GM19463 (cell line): ENCODE data around the gene ZCCHC13.
"Not testable (repeated sequence)": the region's sequence is repeated elsewhere in the genome, so short reads cannot be mapped to it uniquely, and the experiment has no call there.

ENCODE experiments used
- ATAC-seq: cut with Tn5 transposase; IDR thresholded peaks from one replicate; pipeline ENCODE4 v1.9.1; 2021; ENCODE audit warnings: mild to moderate bottlenecking, moderate library complexity; ENCODE audit not compliant: unreplicated experiment

ZCCHC13 gene

DNA sequence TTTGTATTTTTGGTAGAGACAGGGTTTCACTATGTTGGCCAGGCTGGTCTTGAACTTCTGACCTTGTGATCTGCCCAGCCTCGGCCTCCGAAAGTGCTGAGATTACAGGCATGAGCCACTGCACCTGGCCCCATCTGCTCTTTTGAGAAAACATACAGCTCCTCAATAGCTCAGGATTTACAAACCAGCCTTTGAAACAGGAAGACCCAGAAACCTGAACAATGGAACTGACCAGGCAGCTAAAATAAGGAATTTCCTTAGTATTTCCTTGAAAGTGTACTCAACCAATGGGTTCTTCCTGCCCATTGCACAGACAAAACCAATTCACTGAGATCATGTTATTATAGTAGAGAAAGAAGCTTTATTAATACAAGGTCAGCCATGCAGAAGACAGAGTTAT lies 15.3 kb downstream of the ZCCHC13 start:
- not testable (repeated sequence) for ATAC-seq

DNA sequence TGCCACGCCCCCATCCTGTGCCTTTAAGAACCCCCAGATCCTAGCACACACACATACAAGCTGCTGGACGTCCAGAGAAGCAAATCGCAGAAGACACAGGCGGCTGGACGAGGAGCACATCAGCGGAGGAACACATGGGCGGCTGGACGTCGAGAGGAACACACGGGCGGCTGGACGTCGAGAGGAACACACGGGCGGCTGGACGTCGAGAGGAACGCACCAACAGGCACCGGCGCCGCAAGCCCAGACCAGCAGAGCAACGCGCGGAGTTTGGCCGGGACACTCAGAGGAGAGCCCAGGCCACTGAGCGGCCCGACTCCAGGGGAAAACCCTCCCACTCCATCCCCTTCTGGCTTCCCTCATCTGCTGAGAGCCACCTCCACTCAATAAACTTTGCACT lies 17.2 kb downstream of the ZCCHC13 start:
- ATAC-seq, result no peak

DNA sequence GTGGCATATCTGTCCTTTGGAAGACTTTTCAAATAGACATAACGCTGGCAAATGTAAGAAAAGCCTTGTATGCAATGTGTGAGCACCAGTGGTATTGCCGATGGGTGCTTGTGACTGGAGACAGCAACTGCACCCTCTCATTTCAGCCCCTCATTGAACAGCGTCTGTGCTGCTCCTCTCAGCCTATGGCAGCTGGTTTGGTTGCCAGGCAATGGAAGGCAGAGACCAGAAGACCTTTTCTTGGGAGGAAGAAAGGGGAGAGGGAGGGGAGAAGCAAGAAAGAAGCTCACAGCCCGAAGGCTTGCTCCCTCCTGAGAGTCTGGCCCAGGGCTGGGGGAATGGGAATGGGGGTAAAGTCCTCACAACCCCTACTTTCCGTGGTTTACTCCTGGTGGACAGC lies 20.2 kb downstream of the ZCCHC13 start:
- ATAC-seq, result no peak

DNA sequence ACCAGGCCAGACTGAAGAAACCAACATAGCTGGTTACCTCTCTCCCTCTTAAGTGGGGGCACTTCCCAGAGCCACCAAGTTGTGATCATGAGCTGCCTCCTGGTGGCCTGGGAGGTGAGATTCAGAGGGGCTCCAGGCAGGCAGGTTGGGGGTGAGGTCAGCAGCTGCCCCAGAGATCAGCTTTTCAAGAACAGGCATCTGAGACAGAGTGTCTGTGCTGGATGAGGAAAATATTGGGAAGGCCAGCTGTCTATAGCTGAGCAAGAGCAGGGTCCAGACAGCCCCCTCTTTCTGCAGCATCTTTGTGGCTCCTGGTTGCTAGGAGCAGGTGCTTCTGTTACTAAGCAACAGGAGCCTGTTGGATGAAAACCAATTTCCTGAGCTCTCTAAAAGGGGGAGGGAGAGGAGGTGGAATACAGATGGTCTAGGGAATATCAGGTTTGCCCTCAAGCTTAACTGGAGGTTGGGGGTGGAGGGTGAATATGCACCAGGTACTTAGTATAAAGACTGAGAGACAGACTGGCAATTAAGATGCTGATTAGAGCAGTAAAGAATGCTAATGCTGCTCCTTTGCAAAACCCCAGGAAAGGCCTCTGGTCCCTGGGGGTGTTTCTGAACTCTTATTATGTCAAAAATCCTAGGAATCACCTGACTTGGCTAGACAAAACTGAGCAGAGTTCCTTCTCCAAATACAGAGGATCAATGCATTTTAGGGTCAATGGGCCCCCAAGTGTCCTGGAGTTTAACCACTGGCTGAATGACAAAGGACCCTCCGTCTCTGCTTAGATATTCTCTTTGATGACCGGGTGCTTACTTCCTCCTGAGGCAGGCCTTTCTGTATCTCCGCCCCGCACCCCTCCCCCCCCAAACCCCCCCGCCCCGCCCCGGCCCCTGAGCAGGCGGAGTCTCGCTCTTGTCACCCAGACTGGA lies 21.4 kb downstream of the ZCCHC13 start:
- no peak for ATAC-seq

DNA sequence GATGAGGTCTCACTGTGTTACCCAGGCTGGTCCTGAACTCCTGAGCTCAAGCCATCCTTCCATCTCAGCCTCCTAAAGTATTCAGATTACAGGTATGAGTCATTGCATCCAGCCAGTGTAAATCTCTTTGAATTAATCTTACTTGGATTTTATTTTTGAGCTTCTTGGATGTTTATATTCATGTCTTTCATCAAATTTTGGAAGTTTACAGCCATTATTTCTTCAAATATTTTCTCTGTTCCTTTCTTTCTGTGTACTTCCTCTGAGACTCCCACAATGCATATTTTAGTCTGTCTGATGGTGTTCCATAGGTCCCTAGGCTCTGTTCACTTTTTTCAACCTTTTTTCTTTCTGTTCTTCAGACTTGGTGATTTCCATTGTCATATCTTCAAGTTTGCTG lies 34.9 kb downstream of the ZCCHC13 start:
- ATAC-seq, result no peak

DNA sequence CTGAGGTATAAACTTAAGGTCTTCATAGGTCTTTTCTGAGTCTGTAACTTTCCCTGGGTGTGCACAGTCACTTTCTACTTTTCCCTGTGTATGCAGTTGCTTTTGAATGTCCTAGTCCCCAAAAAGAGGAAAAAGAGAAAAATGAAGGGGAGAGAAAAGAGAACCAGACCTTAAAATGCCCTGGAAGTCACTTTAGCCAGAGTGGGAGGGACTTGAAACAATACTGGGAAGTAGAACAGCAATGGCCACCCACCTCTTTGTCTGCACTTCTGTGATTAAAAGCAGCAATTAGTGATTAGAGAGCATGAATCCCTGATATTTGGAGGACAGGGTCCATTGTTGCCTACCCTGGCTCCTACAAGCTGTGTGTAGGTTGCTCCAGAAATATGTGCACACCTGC lies 36.1 kb downstream of the ZCCHC13 start:
- ATAC-seq, result no peak

DNA sequence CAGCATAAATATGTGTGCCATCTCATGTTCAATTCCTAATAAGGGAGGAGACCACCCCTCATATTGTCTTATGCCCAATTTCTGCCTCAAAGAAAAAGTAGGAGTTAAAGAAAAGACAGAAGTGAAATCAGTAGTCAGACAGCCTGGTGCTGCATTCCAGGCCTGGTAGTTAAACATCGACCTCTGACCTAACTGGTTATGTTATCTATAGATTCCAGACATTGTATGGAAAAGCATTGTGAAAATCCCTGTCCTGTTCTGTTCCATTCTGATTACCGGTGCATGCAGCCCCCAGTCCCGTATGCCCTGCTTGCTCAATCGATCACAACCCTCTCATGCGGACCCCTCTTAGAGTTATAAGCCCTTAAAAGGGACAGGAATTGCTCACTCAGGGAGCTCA lies 38.2 kb downstream of the ZCCHC13 start:
- not testable (repeated sequence) for ATAC-seq

DNA sequence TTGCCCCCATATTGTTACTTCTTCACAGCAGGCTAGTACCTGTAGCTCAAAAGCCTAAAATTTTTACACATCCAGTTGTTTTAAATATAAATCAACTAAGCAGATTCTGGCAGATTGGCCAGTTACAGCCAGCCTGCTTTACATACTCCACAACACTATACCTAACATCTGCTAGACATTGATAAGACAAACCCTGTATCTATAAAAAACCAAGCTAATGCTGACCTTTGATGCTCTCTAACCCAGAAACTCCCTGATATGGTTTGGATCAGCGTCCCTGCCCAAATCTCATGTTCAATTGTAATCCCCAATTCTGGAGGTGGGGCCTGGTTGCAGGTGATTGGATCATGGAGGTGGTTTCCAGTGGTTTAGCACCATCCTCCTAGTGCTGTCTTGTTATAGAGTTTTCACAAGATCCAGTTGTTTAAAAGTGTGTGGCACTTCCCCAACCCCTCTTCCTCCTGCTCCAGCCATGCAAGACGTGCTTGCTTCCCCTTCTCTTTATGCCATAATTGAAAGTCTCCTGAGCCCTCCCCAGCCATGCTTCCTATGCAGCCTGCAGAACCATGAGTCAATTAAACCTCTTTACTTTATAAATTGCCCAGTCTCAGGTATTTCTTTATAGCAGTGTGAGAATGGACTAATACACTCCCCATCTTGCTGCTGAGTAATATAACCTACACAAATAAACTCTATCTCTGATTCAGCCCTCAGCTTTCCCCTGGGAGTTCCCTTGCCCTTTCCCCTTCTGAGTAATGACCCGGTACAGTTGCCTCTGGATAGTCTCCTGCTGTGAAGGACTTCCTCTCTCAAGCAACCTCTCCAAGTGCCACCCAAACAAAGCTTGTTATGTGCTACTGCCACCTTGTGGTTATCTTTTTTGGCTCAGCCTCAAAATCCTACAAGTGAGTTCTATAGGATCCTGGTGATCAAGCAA lies 39.6 kb downstream of the ZCCHC13 start:
- peak; percentile 84 for ATAC-seq

DNA sequence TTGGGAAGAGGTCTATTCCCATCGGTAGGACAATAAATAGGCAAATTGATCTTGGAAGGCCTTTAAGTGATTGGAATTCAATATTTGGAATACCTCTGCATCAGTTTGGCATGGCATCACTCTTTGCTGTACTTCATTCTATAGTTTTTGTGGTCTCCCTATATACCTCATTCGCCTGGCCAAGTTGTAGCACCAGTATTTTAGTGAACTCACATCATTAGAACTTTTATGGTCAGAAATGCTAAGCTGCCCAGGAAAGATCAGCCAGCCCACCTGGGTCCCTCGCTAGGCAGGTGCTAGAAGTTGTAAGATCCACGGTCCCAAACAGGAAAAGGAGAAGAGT lies 40.3 kb downstream of the ZCCHC13 start:
- peak; percentile 7 for ATAC-seq

DNA sequence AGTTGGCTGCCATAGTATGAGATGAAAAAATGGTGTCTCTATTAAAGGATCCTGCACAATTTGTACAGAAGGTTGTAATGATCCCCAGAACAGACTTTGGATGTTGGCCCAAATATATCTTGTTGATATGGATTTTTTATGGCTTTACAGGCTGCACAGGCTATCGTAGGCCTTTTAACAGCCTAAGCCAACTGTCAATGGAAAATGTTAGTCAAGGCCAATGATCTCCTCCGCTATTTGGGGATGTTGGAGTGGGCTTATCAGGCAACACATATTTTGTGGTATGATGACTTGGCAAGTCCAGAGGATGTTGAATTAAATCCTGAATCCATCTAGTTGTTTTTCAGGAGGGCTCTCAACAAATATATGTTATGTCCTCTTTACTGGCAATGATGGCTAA lies 42.1 kb downstream of the ZCCHC13 start:
- no peak for ATAC-seq

DNA sequence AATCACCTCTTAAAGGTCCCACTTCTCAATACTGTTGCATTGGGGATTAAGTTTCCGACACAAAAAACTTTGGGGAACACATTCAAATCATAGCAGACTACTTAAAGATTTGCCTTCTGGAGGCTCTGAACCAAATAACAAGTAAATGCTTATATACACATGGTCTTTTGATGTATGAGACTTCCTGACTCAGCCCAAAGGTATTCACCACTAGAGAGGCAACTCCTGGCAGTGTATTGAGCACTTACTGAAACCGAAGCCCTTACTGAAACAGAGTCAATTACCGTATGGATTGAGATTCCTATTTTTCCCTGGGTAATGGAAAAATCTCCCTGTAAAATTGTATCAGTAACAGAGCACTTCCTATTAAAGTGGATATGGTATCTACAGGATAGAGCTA lies 45.4 kb downstream of the ZCCHC13 start:
- no peak for ATAC-seq

DNA sequence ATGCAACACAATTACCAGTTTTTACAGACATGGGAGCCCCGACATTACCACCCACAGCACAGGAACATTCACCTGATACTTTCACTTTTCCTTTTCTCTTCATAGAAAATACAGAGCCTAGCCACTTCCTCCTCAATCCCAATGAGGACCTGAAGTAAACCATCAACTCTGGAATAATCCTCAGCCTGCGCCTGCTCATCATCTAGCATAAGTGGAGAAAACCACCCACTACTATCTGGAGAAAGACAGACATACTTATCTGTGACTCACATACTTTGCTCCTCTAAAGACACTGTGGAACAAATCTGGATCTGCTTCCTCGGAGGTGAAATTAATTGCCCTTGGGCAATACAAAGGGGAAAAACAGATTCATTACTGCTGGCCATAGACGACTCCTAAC lies 47.8 kb downstream of the ZCCHC13 start:
- ATAC-seq, result no peak

DNA sequence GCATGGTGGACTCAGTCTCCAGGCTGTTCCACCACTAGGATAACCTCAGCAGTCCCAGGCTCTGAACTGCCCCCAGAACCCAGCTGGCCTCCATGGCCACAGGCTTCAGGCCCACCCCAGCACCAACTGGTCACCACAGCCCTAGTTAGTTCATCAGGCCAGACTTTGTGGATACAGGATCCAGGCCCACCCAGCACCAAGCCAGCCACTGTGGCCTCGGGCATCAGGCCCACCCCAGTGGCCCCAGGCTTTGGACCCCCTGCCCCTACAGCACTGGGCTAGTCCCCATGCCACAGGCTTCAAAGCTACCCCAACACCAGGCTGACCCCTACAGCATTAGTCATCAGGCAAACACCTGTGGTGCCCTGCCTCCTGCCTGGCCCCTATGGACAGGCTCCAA lies 50.0 kb downstream of the ZCCHC13 start:
- no peak for ATAC-seq
